Spleen (tissue), 11 donors: ENCODE measurements around the gene SHTN1. TPM values are rescaled to one million over a fixed set of nuclear protein-coding genes. Genes with fewer than 3 reads are reported as not detected.

Experiments
- DNase-seq: peaks from one replicate; pipeline ENCODE4 v3.0.0-alpha.2; 2020
- H3K27ac ChIP-seq, 8 donors: fragments of 200-600 bp; sonication (generic) in 7 of 8; 1 replicate in 4 of 8; 2 replicates in 4 of 8; pipeline versions ENCODE4 v1.5.0 to v1.8.0; 2016 to 2021; ENCODE audit warnings: inconsistent platforms in 4 of 8, mild to moderate bottlenecking in 4 of 8, moderate library complexity in 1 of 8
- H3K27me3 ChIP-seq, 7 donors: fragments of 200-600 bp; sonication (generic) in 6 of 7; replicated peaks in 1 of 7; 1 replicate in 4 of 7; 2 replicates in 3 of 7; pipeline versions ENCODE4 v1.5.0 to v1.8.0; 2016 to 2021; ENCODE audit warnings: inconsistent platforms in 3 of 7, mild to moderate bottlenecking in 1 of 7
- H3K36me3 ChIP-seq, 6 donors: fragments of 200-600 bp; sonication (generic) in 5 of 6; 1 replicate in 4 of 6; 2 replicates in 2 of 6; pipeline versions ENCODE4 v1.5.0 to v1.8.0; 2016 to 2021; ENCODE audit warnings: inconsistent platforms in 2 of 6
- H3K4me1 ChIP-seq, 6 donors: fragments of 200-600 bp; sonication (generic) in 5 of 6; 1 replicate in 3 of 6; 2 replicates in 3 of 6; pipeline versions ENCODE4 v1.5.0 to v1.8.0; 2016 to 2021; ENCODE audit warnings: inconsistent platforms in 3 of 6
- H3K4me3 ChIP-seq, 8 donors: fragments of 200-600 bp; sonication (generic) in 7 of 8; 1 replicate in 4 of 8; 2 replicates in 4 of 8; pipeline versions ENCODE4 v1.5.0 to v1.8.0; 2016 to 2021; ENCODE audit warnings: inconsistent platforms in 4 of 8, mild to moderate bottlenecking in 4 of 8, moderate library complexity in 2 of 8
- H3K9me3 ChIP-seq, 8 donors: fragments of 200-600 bp; sonication (generic) in 7 of 8; 1 replicate in 4 of 8; 2 replicates in 4 of 8; pipeline versions ENCODE4 v1.5.0 to v1.8.0; 2016 to 2021; ENCODE audit warnings: inconsistent platforms in 4 of 8
- POLR2A ChIP-seq, 3 donors: fragments of 450-650 bp; IDR thresholded peaks; one replicate each; pipeline ENCODE4 v1.5.1; 2017; ENCODE audit warnings: antibody characterized with exemption in 3 of 3, mild to moderate bottlenecking in 1 of 3
- POLR2AphosphoS5 ChIP-seq, 3 donors: sonication (generic); formaldehyde crosslinking; IDR thresholded peaks; one replicate each; pipeline ENCODE4 v1.5.1; 2017; ENCODE audit warnings: antibody characterized with exemption in 3 of 3
- WGBS, 5 donors: extraction: QIAGEN DNeasy Blood & Tissue Kit in 3 of 5; methylation state at CpG; one replicate each; pipeline versions ENCODE4 v1.1.5 to v1.1.7; 2013 to 2018; 5-methylcytosine and 5-hydroxymethylcytosine counted together
- intact Hi-C: fragments of 100-400 bp; cut with DNase I; formaldehyde crosslinking; loops from one replicate; pipeline ENCODE4 v1.15.0; 2023; ENCODE audit warnings: low total_unique reads
- polyA plus RNA-seq, 3 donors: library from polyadenylated mRNA; stranded (reverse); fragments of 200-250 nt; gene quantifications; one replicate each; pipeline ENCODE4 v1.2.1, GENCODE V29; 2013
- total RNA-seq, 7 donors: library from RNA; depleted of rRNA in 3 of 7; stranded (reverse); fragments of >200 nt in 3 of 7; fragmentation: NEBNext Ultra II Directional in 4 of 7; extraction: Animal tissue kit (Norgen Biotek cat#: 25700) in 4 of 7; gene quantifications; one replicate each; pipeline versions ENCODE4 v1.1.0 to v1.2.1, GENCODE V29; 2016 to 2021
- TF ChIP-seq, protein P1 (sequence below), 11 experiments: fragments of 200-600 bp in 7 of 11; fragments of 450-650 bp in 4 of 11; sonication (generic) in 4 of 11; IDR thresholded peaks in 8 of 11; conservative IDR thresholded peaks in 3 of 11; 1 replicate in 7 of 11; 2 replicates in 4 of 11; pipeline versions ENCODE4 v1.4.0 to v1.8.0; 2016 to 2021; ENCODE audit warnings: antibody characterized with exemption in 11 of 11, inconsistent platforms in 4 of 11, mild to moderate bottlenecking in 1 of 11
- donor health status: healthy with polysubstance abuse.
- donor health status: DM: no; HTN: no; CAD: no; lungs with moderate emphysema.
- donor health status: DM: no; HTN: no; CAD: no.
- donor health status: Bipolar disorder and iron deficiency.
- donor health status: healthy.
- donor health status: DM: no; HTN: no; CAD: no.
- donor health status: DM: yes; HTN: yes; CAD: no.

Gene SHTN1
- total and polyA plus RNA-seq, 10 donors, result 2.9 to 28.3 (median 14.7) TPM

DNA sequence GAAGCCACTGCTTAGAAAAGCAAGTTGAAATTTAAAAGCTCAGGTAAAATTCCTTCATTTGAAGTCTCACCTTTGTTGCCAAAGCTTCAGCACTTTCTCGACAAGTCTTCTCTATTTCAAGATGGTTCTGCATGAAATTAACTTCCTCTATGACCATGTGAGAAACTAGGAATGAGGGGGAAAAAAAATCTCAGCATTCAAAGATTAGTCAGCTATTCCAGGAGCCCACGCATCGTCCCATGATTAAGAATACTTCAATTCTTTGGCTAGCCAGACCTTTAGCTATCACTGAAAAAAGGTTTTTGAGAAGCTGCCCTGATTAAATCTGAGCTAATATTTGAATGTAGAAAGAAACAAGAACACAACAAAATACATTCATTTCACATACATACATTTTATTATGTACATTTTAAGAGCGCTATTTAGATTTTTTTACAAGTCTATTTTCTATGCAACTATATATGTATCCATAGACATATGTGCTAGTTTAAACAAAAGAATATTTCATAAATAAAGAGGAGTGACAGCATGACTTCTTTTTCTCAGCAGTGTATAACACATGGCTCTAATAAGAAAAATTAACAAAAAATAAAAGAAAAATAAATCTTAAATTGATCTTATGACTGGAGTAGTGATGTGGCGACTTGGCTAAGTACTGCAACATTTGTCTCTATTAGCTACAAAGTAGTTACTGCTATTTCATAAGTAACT, 44.8 kb downstream of the SHTN1 start:
- H3K4me1 ChIP-seq, result no peaks in the 10 kb centered on the region
- H3K27ac ChIP-seq, result no peak overlapping the region
- WGBS, 5 donors, result 72 to 86% (median 82%) methylated on average over 5 of the region's 5 CpGs
- DNase-seq, result no peak
- intact Hi-C loops, result no loop called here
- H3K4me3 ChIP-seq, result no peak overlapping the region
- H3K9me3 ChIP-seq, result no peaks in the 10 kb centered on the region
- H3K27me3 ChIP-seq, result no peaks in the 10 kb centered on the region
- TF ChIP-seq POLR2A (IDR thresholded peaks at IDR 0.05) (no peak), POLR2AphosphoS5 (IDR thresholded peaks at IDR 0.05) (no peak)
- TF ChIP-seq, protein P1, sequence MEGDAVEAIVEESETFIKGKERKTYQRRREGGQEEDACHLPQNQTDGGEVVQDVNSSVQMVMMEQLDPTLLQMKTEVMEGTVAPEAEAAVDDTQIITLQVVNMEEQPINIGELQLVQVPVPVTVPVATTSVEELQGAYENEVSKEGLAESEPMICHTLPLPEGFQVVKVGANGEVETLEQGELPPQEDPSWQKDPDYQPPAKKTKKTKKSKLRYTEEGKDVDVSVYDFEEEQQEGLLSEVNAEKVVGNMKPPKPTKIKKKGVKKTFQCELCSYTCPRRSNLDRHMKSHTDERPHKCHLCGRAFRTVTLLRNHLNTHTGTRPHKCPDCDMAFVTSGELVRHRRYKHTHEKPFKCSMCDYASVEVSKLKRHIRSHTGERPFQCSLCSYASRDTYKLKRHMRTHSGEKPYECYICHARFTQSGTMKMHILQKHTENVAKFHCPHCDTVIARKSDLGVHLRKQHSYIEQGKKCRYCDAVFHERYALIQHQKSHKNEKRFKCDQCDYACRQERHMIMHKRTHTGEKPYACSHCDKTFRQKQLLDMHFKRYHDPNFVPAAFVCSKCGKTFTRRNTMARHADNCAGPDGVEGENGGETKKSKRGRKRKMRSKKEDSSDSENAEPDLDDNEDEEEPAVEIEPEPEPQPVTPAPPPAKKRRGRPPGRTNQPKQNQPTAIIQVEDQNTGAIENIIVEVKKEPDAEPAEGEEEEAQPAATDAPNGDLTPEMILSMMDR (IDR thresholded peaks at IDR 0.05 in 8 of 11, conservative IDR thresholded peaks at IDR 0.05 in 3 of 11), result no peak
- peaks cover 0 to 3% (median 0%) of the 10 kb centered on the region in 6 donors for H3K36me3 ChIP-seq

DNA sequence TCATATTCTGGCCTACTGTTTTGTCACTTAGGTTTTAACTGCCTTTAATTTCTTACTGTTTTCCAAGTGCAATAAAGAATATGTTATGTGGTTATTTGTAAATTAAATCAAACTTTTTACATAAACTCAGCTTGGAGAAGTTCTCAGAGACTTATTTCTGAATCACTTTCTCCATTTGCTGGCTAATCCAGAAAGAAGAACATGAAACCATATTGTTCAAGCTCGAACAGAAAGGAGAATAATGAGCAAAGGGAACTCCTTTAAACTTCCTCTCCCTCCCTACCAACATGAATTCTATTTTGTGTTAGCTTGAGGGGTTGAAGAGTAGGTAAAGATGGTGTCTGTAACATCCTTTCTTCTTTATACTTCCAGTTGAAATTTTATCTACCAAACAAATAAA, 52.3 kb downstream of the SHTN1 start:
- Histone ChIP-seq H3K27ac (no peak overlapping the region), H3K4me1 (peaks cover 0 to 8% (median 0%) of the 10 kb centered on the region in 6 donors), H3K9me3 (no peaks in the 10 kb centered on the region), H3K4me3 (no peak overlapping the region), H3K27me3 (no peaks in the 10 kb centered on the region), H3K36me3 (no peaks in the 10 kb centered on the region)
- TF ChIP-seq POLR2AphosphoS5 (IDR thresholded peaks at IDR 0.05) (no peak), POLR2A (IDR thresholded peaks at IDR 0.05) (no peak)
- TF ChIP-seq, protein P1 (IDR thresholded peaks at IDR 0.05 in 8 of 11, conservative IDR thresholded peaks at IDR 0.05 in 3 of 11), result no peak
- WGBS, 5 donors, result 20 to 58% (median 34%) methylated on average over 1 of the region's 1 CpG
- intact Hi-C loops, result no loop called here
- no peak for DNase-seq

DNA sequence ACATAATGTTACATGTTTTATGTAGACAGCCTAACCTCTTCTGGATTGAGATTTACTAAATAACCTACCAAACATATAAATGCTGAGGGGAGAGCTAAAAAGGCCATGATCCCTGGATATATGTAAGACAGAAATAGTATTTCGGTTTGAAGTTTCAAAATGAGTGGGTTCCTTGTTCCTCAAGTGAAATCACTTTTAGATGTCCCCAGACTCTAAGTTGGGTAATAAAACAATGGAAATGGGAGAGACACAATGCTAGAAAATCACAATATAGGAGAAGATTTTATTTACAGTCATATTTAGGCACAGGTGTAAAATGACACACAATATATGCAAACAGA, 56.5 kb downstream of the SHTN1 start:
- DNase-seq, result no peak
- 32 to 79% (median 54%) methylated on average over 1 of the region's 1 CpG for WGBS, 5 donors
- Histone ChIP-seq H3K27me3 (no peaks in the 10 kb centered on the region), H3K4me3 (no peak overlapping the region), H3K4me1 (peaks cover 0 to 11% (median 0%) of the 10 kb centered on the region in 6 donors), H3K36me3 (peaks cover 0 to 7% (median 0%) of the 10 kb centered on the region in 6 donors), H3K27ac (peak overlapping the region in 3 of 8 donors; percentile 32 to 53 (median 38)), H3K9me3 (no peaks in the 10 kb centered on the region)
- TF ChIP-seq POLR2A (IDR thresholded peaks at IDR 0.05), result no peak
- TF ChIP-seq, protein P1 (IDR thresholded peaks at IDR 0.05 in 8 of 11, conservative IDR thresholded peaks at IDR 0.05 in 3 of 11), result no peak
- no peak for TF ChIP-seq POLR2AphosphoS5 (IDR thresholded peaks at IDR 0.05)
- intact Hi-C loops, result no loop called here

DNA sequence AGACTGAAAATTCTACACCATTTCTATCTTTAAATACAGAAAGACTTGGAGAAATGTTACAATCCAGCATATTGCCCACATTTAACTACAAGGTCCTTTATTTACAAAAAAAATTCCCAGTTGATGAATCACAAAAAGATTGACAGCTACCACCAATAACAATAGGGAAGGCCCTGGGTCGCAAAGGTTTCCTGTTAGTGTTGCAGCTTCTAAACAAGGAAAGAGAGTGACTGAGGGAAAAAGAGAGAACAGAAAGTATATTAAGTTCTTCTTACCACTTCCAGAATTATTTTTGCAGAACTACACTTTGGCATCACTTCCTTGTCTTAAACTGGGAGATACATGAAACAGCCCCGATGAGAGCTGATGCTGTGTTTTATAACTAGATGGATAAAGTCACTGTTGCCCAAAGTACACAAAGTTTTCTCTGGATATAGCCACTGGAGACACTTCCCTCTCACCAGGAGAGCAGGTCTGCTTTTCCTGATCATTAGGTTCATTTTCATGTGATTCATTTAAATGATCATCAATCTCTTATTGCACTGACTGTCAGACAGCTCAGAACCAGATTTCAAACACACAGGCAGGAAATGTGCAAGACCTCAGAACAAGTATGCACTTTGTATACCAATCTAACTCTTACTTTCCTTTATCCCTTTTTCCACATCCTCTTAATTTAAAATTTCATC, 57.0 kb downstream of the SHTN1 start:
- DNase-seq, result no peak

More for the DNA sequence above, 57.0 kb downstream of the SHTN1 start:
- H3K4me1 ChIP-seq, result peaks cover 0 to 11% (median 0%) of the 10 kb centered on the region in 6 donors
- WGBS, 5 donors, result 20 to 33% (median 28%) methylated on average over 2 of the region's 2 CpGs
- H3K36me3 ChIP-seq, result peaks cover 0 to 7% (median 0%) of the 10 kb centered on the region in 6 donors
- H3K4me3 ChIP-seq, result no peak overlapping the region
- H3K9me3 ChIP-seq, result no peaks in the 10 kb centered on the region
- intact Hi-C loops, result no loop called here
- no peaks in the 10 kb centered on the region for H3K27me3 ChIP-seq
- TF ChIP-seq, protein P1 (IDR thresholded peaks at IDR 0.05 in 8 of 11, conservative IDR thresholded peaks at IDR 0.05 in 3 of 11), result no peak
- TF ChIP-seq POLR2A (IDR thresholded peaks at IDR 0.05), result no peak
- TF ChIP-seq POLR2AphosphoS5 (IDR thresholded peaks at IDR 0.05), result no peak
- peak overlapping the region in 3 of 8 donors; percentile 32 to 53 (median 38) for H3K27ac ChIP-seq
